H1 (cell line): ENCODE measurements around the gene PRSS36. TPM values are rescaled to one million over a fixed set of nuclear protein-coding genes. Genes with fewer than 3 reads are reported as not detected.

ENCODE experiments used
- BRCA1 ChIP-seq: IDR thresholded peaks from 2 replicates; pipeline ENCODE4 v1.6.1; 2012; ENCODE audit warnings: low read depth, low read length, improper control_type of control experiment
- CHD2 ChIP-seq: IDR thresholded peaks from 2 replicates; pipeline ENCODE4 v1.6.1; 2012; ENCODE audit warnings: low read length, improper control_type of control experiment
- EZH2 ChIP-seq: fragments of 200-600 bp; sonication (generic); IDR thresholded peaks from 2 replicates; pipeline ENCODE4 v1.7.1; 2012; ENCODE audit warnings: low read depth, mild to moderate bottlenecking, moderate library complexity, low read length, inconsistent platforms; ENCODE audit not compliant: severe bottlenecking
- JUN ChIP-seq: IDR thresholded peaks from 2 replicates; pipeline ENCODE4 v1.6.1; 2011; ENCODE audit warnings: low read depth, mild to moderate bottlenecking, improper control_type of control experiment, low read length
- polyA plus RNA-seq, 7 experiments: library from polyadenylated mRNA; depleted of rRNA in 3 of 7; stranded (reverse) in 5 of 7; unstranded in 2 of 7; fragments of >200 nt in 5 of 7; fragments of 200-250 nt in 2 of 7; gene quantifications; 1 replicate in 5 of 7; 2 replicates in 1 of 7; 4 replicates in 1 of 7; pipeline versions ENCODE4 v1.2.1 to v1.2.3, GENCODE V29; 2011 to 2013; ENCODE audit warnings: missing spikeins in 2 of 7, mixed read lengths in 2 of 7
- total RNA-seq: library from RNA; stranded (reverse); fragmentation: NEBNext Ultra II Directional; extraction: Animal tissue kit (Norgen Biotek cat#: 25700); gene quantifications from 2 replicates; pipeline ENCODE4 v1.2.1, GENCODE V29; 2021

Gene PRSS36
- total and polyA plus RNA-seq, 2 of the 8 experiments (the other 6 are each of a cell fraction or from before 2014, with no cell fraction given) = 1.3 to 1.9 TPM

DNA sequence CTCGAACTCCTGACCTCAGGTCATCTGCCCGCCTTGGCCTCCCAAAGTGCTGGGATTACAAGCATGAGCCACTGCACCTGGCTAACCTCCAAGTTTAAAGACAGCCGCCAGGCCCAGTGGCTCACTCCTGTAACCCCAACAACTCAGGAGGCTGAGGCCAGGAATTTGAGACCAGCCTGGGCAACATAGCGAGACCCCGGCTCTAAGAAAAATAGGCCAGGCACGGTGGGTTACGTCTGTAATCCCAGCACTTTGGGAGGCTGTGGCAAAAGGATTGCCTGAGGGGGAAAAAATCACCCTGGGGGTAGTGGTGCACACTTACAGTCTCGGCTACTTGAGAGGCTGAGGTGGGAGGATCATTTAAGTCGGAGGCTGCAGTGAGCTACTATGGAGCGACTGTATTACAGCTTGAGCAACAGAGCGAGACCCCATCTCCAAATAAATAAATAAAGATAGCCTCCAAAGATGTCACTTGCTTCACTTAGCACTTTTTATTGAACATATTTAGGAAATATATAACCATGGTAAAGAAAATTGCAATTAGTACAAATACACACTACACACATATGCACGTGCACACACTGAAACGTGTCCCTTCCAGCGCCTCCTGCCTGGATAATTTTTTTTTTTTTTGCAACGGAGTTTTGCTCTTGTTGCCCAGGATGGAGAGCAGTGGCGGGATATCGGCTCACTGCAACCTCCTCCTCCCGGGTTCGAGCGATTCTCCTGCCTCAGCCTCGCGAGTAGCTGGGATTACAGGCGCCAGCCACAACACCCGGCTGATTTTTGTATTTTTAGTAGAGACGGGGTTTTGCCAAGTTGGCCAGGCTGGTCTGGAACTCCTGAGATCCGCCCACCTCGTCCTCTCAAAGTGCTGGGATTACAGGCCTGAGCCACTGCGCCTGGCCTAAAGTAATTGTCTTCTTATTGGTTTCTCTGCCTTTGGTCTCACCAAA is 43.1 kb downstream of the PRSS36 start (continued):
- no peak for TF ChIP-seq JUN
- TF ChIP-seq BRCA1 = no peak
- no peak for TF ChIP-seq CHD2
- TF ChIP-seq EZH2 = no peak
